ENCODE measurements around the gene LMF1.

- TF ChIP-seq ZNF337 (CRISPR knock-in tag; IDR thresholded peaks at IDR 0.05; ENCODE audit: borderline replicate concordance, low read depth) (no peak), CTCF (CRISPR knock-in tag; IDR thresholded peaks at IDR 0.05) (no peak), ZNF414 (CRISPR knock-in tag; IDR thresholded peaks at IDR 0.05) (no peak), CCAR2 (optimal IDR thresholded peaks at IDR 0.05; ENCODE audit: low read depth, low read length) (no peak), ZNF431 (CRISPR knock-in tag; IDR thresholded peaks at IDR 0.05; ENCODE audit: borderline replicate concordance, low read depth) (no peak), ZNF207 (IDR thresholded peaks at IDR 0.05; ENCODE audit: borderline replicate concordance) (no peak), BRCA1 (CRISPR knock-in tag; IDR thresholded peaks at IDR 0.05) (no peak), ZBTB34 (CRISPR knock-in tag; IDR thresholded peaks at IDR 0.05) (no peak), FOXM1 (CRISPR knock-in tag; IDR thresholded peaks at IDR 0.05) (no peak), IRF2 (CRISPR knock-in tag; IDR thresholded peaks at IDR 0.05) (no peak), BORCS8-MEF2B (CRISPR knock-in tag; IDR thresholded peaks at IDR 0.05) (no peak)
Measured at GRCh38 chr16:813916-814412, 156.8 kb downstream of the LMF1 start.

Measured in HepG2 (cell line).